SK-N-MC (cell line): ENCODE measurements around the gene EOMES.

Experiments used
- EZH2 ChIP-seq: fragments of 200-600 bp; sonication (generic); IDR thresholded peaks from one replicate; pipeline ENCODE4 v1.6.1; 2017; ENCODE audit warnings: antibody characterized with exemption
- POLR2AphosphoS5 ChIP-seq: IDR thresholded peaks from 2 replicates; pipeline ENCODE4 v1.6.1; 2012; ENCODE audit warnings: mild to moderate bottlenecking, low read depth, low read length, borderline replicate concordance

DNA sequence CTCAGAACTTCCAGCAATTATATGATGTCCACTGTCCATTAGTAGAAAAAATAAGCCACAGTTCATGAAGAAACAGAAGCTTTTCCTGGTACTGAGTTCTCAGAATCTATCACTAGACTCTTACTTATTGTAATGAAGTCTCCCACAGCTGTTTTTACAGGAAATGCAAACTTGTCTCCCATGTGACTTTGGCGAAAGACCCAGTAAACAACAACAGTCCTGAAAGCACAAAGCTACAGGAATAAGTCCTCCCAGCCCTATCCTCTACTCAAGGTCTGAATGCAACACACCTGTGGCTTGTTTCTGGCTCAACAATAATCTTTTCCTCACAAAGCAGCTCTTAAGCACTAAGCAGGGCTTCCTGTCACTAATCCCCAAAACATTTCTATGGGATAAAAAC, 55.9 kb downstream of the EOMES start:
- TF ChIP-seq POLR2AphosphoS5 (no peak), EZH2 (no peak)
